ENCODE data around the gene HPD. TPM values are rescaled to one million over a fixed set of nuclear protein-coding genes. Genes with fewer than 3 reads are reported as not detected.
A peak's percentile ranks its signal among the peaks of the same experiment; 100 is the strongest.
"Not testable (repeated sequence)": the region's sequence is repeated elsewhere in the genome, so short reads cannot be mapped to it uniquely, and the experiment has no call there.

Gene HPD
- total and polyA plus RNA-seq, 10 donors: 0.57 to 2.8 (median 1.0) TPM; not detected in 1

DNA sequence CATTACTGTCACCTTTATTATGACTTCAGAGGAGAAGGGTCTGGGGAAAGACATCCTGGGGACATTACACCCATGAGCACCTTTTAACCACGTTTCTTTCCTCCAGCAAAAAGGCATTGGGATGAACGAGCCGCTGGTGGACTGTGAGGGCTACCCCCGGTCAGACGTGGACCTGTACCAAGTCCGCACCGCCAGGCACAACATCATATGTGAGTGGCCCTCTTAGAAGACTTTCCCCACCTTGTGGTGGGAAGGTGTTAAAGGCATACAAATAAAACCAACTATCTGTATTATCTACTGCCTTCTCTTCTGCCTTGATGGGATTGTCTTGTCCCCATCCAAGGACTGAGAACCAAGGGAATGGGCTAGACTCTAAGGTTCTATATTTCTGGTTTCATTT is 36.0 kb upstream of the HPD start:
- Histone ChIP-seq H3K27me3 (replicated peaks in 1 of 7) (no peaks in the 10 kb centered on the region), H3K4me1 (peaks cover 11 to 45% (median 22%) of the 10 kb centered on the region in 6 donors), H3K27ac (no peak overlapping the region), H3K4me3 (no peak overlapping the region), H3K36me3 (peaks cover 3 to 95% (median 53%) of the 10 kb centered on the region in 6 donors), H3K9me3 (no peaks in the 10 kb centered on the region)
- 64 to 91% (median 84%) methylated on average over 7 of the region's 7 CpGs for WGBS, 5 donors
- TF ChIP-seq, protein P1, sequence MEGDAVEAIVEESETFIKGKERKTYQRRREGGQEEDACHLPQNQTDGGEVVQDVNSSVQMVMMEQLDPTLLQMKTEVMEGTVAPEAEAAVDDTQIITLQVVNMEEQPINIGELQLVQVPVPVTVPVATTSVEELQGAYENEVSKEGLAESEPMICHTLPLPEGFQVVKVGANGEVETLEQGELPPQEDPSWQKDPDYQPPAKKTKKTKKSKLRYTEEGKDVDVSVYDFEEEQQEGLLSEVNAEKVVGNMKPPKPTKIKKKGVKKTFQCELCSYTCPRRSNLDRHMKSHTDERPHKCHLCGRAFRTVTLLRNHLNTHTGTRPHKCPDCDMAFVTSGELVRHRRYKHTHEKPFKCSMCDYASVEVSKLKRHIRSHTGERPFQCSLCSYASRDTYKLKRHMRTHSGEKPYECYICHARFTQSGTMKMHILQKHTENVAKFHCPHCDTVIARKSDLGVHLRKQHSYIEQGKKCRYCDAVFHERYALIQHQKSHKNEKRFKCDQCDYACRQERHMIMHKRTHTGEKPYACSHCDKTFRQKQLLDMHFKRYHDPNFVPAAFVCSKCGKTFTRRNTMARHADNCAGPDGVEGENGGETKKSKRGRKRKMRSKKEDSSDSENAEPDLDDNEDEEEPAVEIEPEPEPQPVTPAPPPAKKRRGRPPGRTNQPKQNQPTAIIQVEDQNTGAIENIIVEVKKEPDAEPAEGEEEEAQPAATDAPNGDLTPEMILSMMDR (IDR thresholded peaks at IDR 0.05 in 8 of 11, conservative IDR thresholded peaks at IDR 0.05 in 3 of 11): no peak
- TF ChIP-seq POLR2A (IDR thresholded peaks at IDR 0.05) (no peak), POLR2AphosphoS5 (IDR thresholded peaks at IDR 0.05) (no peak)
- DNase-seq: no peak
- intact Hi-C loops (cut with DNase I; ENCODE audit: low total_unique reads): loop anchor here (10.0 kb wide), 1 partner anchor 190 kb away; no protein-coding TSS in a partner anchor

DNA sequence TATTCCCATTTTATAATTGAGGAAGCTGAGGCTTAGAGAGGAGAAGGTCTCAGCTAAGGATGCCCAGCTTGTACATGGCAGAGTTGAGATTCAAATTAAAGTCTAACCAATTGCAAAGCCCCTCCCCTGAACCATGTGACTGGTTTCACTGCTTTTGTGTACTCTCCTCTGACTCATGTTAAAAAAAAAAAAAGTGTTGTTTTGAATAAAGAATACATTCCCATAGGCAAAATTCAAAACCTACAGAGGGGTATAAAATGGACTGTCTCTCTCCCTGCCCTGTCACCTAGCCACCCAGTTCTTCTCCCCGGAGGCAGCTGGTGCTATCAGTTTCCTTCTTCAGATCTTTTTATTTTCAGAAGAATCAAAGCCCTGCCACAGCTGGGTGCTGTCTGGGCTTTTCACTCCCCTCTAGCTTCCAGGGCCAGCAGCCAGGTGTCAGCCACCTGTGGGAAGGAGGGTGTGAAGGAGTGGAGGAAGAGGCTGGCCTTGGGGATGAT is 35.4 kb upstream of the HPD start:
- Histone ChIP-seq H3K4me1 (peaks cover 14 to 51% (median 28%) of the 10 kb centered on the region in 6 donors), H3K36me3 (peaks cover 3 to 89% (median 47%) of the 10 kb centered on the region in 6 donors), H3K4me3 (no peak overlapping the region), H3K27ac (no peak overlapping the region), H3K9me3 (no peaks in the 10 kb centered on the region), H3K27me3 (replicated peaks in 1 of 7) (no peaks in the 10 kb centered on the region)
- WGBS, 5 donors: 57 to 75% (median 63%) methylated on average over 1 of the region's 1 CpG
- intact Hi-C loops (cut with DNase I; ENCODE audit: low total_unique reads): loop anchor here (10.0 kb wide), 1 partner anchor 189 kb away; no protein-coding TSS in a partner anchor
- no peak for DNase-seq
- no peak for TF ChIP-seq POLR2A (IDR thresholded peaks at IDR 0.05)

DNA sequence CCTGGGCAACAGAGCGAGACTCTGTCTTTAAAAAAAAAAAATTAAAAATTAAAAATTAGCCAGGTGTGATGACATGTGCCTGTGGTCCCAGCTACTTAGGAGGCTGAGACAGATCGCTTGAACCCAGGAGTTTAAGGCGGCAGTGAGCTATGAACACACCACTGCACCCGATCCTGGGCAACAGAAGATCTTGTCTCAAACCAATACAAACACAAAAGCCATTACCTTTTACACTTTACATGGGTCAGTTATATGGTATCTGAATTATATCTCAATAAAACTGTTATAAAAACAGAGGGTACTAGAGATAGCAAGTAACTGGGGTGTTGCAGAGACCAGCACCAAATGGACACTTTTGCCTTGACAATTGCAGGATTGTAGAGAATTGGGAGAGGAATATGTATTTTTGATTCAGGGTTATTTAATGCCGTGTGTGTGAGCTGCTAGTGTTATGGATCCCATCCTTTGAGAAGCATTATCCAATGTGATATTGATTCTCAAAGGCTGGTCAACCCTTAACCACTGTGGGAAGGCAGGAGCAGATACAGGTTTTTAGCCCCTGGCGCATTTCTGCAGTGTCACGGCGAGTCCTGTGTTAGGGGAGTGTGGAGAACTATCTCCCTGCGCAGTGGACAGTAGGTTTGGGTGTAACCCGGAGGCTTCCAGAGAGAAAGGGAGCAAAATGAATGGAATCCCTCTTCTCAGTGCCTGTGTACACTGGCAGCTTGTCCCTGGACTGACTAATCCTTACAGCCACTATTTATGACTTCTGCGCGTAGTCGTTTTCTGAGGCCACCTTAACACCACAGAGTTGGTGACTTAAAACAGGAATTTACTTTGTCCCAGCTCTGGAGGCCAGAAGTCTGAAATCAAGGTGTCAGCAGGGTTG is 34.3 kb upstream of the HPD start:
- 89 to 95% (median 91%) methylated on average over 13 of the region's 13 CpGs for WGBS, 5 donors
- H3K4me1 ChIP-seq: peaks cover 14 to 58% (median 36%) of the 10 kb centered on the region in 6 donors
- H3K27ac ChIP-seq: no peak overlapping the region
- H3K36me3 ChIP-seq: peaks cover 3 to 78% (median 40%) of the 10 kb centered on the region in 6 donors
- no peaks in the 10 kb centered on the region for H3K9me3 ChIP-seq
- H3K4me3 ChIP-seq: no peak overlapping the region
- intact Hi-C loops (cut with DNase I; ENCODE audit: low total_unique reads): loop anchor here (10.0 kb wide), 1 partner anchor 188 kb away; no protein-coding TSS in a partner anchor
- no peak for DNase-seq
- no peaks in the 10 kb centered on the region for H3K27me3 ChIP-seq (replicated peaks in 1 of 7)
- TF ChIP-seq POLR2AphosphoS5 (IDR thresholded peaks at IDR 0.05) (no peak), POLR2A (IDR thresholded peaks at IDR 0.05) (no peak)
- TF ChIP-seq, protein P1 (IDR thresholded peaks at IDR 0.05 in 8 of 11, conservative IDR thresholded peaks at IDR 0.05 in 3 of 11): no peak

DNA sequence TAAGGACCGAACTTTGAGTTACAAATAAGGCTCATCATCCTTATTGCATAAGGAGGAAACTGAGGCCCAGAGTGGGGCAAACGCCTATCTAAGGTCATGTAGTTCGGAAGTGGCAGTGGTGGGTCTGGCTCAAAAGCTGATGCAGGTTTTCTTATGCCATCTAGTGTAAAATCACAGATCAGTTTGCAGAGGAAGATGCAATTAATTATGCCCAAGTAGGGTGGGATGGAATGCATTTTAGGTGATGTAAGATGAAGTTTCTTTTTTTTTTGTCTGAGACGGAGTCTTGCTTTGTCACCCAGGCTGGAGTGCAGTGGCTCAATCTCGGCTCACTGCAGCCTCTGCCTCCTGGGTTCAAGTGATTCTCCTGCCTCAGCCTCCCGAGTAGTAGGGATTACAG is 31.0 kb upstream of the HPD start:
- H3K27ac ChIP-seq: peak overlapping the region in 7 of 8 donors; percentile 92 to 99 (median 97)

DNA sequence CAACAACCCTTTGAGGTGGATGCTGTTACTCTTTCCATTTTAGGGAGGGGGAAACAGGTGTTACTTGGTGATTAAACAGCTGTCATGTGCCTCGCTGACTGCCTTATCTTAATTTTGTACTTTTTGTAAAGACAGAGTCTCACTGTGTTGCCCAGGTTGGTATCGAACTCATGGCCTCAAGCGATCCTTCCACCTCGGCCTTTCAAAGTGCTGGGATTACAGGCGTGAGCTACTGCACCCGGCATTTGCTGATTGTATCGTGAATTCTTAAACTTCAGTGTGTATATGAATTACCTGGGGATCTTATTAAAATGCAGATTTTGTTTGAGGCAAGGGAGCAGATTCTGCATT is 30.6 kb upstream of the HPD start:
- Histone ChIP-seq H3K27me3 (replicated peaks in 1 of 7) (no peaks in the 10 kb centered on the region), H3K4me3 (peak overlapping the region; percentile 50 to 95 (median 74)), H3K36me3 (peaks cover 0 to 41% (median 7%) of the 10 kb centered on the region in 6 donors), H3K9me3 (no peaks in the 10 kb centered on the region), H3K27ac (peak overlapping the region; percentile 92 to 99 (median 96)), H3K4me1 (peaks cover 14 to 58% (median 38%) of the 10 kb centered on the region in 6 donors)
- WGBS, 5 donors: 3 to 5% (median 5%) methylated on average over 7 of the region's 7 CpGs
- intact Hi-C loops (cut with DNase I; ENCODE audit: low total_unique reads): no loop called here
- TF ChIP-seq POLR2A (IDR thresholded peaks at IDR 0.05): no peak
- TF ChIP-seq, protein P1 (IDR thresholded peaks at IDR 0.05 in 8 of 11, conservative IDR thresholded peaks at IDR 0.05 in 3 of 11): no peak
- TF ChIP-seq POLR2AphosphoS5 (IDR thresholded peaks at IDR 0.05): no peak
- DNase-seq: no peak

More for the DNA sequence above, 31.0 kb upstream of the HPD start:
- 38 to 57% (median 41%) methylated on average over 6 of the region's 6 CpGs for whole genome bisulfite sequencing, 5 donors
- H3K9me3 ChIP-seq; DNase-seq; H3K27me3 ChIP-seq (replicated peaks in 1 of 7): not testable (repeated sequence)
- intact Hi-C loops (cut with DNase I; ENCODE audit: low total_unique reads): loop anchor here (10.0 kb wide), 1 partner anchor 185 kb away; no protein-coding TSS in a partner anchor
- Histone ChIP-seq H3K4me1 (peaks cover 14 to 61% (median 39%) of the 10 kb centered on the region in 6 donors), H3K36me3 (peaks cover 0 to 45% (median 10%) of the 10 kb centered on the region in 6 donors), H3K4me3 (peak overlapping the region; percentile 50 to 95 (median 74))
